EH (cell line): Measurements from ENCODE around the gene RALBP1.

Experiments used
- DNase-seq: peaks from one replicate; pipeline ENCODE4 v3.0.0-alpha.2; 2015; ENCODE audit warnings: low read depth

Gene RALBP1

GRCh38 chr18:9550429-9550828 lies 75.1 kb downstream of the RALBP1 start:
- no peak for DNase-seq

DNA sequence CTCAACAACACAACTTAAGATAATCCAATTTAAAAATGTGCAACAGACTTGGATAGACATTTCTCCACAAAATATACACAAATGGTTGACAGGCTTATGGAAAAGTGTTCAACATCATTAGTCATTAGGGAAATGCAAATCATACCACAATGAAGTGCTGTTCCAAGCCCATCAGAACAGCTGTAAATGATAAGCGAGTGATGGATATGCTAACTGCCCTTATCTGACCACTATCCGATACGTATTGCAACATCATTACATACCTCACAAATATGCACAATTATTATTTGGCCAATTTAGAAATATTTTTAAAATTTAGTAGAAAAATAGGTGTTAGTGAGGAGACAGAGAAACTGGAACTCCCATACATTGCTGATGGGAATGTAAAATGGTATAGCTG lies 76.9 kb downstream of the RALBP1 start:
- no peak for DNase-seq

DNA sequence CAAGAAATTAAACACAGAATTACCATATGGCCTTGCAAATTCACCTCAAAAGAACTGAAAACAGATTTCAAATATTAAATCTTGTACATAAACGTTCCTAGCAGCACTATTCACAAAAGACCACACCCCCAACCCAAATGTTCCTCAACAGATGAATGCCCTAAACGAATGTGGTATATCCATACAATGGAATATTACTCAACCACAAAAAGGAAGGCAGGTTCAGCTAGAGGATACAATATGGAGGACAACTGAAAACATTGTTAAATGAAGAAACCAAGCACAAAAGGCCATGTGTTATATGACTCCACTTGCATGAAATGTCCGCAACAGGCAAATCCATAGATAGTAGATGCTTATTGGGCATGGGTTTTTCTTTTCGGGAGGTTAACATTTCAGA lies 77.3 kb downstream of the RALBP1 start:
- no peak for DNase-seq

DNA sequence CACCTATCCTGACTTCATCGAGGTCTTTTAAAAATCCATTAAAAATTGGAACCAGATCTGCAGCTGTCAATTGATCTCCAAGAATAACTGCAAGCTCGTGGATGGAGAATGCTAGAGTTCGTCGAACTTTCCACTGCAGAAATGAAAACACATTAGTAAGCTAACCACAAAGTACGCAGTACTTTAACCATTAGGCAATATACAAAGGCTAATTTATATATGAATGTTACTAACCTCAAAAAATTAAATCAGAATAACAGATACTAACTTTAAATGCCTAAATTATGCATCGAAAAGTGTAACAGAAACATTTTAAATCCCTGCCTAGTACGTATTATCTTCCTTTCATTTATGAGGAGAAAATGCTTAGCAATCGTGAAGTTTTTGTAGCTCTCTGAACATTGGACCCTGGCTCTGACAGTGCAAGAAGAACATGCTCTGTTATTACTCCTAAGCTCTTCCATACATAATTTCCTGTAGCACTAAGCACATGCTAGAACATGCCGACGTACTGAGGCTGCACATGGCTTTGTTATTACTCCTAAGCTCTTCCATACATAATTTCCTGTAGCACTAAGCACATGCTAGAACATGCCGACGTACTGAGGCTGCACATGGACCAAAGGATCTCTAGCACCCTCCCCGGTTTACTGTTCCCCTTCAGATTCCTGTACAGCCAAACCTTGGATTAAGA lies 82.1 kb downstream of the RALBP1 start:
- DNase-seq = no peak

GRCh38 chr18:9558387-9559064 lies 83.2 kb downstream of the RALBP1 start:
- DNase-seq = no peak

DNA sequence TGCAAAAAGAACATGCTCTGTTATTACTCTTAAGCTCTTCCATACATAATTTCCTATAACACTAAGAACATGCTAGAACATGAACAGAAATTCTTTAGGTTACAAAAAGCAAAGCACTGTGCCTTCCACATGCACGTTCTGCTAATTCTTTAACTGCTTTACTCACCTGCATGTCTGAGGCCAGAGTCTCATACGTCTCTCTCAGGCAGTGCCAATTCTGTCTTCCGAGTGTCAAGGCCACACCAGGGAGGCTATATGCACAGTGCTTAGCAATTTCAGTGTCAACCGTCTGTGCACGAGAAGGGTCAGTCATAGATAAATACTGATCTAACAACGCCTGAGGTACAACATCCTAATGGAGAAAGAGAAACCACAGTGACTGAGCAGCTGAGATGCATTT lies 83.9 kb downstream of the RALBP1 start:
- DNase-seq = no peak

- DNase-seq = no peak
These were observed 86.4 kb downstream of the RALBP1 start for GRCh38 chr18:9561759-9562158.

- no peak for DNase-seq
These were observed 87.3 kb downstream of the RALBP1 start for GRCh38 chr18:9562584-9562983.

DNA sequence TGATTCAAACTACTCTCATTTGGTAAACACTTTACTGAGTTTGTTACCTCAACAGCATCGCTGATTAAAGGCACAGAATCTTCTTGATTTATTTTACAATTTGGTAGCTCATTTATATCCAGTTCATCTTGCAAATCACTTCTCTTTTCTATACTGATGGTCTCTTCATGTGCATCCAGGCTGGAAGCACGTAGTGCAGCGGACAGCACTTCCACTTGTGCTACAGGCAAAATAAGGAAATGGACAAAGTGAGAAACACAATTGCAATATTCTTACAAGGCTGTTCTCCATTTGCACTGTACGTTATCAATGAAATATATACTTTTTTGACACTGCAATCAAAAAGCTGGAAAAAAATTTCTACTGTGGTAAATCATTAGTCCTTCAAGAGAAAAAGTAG lies 88.0 kb downstream of the RALBP1 start:
- no peak for DNase-seq

DNA sequence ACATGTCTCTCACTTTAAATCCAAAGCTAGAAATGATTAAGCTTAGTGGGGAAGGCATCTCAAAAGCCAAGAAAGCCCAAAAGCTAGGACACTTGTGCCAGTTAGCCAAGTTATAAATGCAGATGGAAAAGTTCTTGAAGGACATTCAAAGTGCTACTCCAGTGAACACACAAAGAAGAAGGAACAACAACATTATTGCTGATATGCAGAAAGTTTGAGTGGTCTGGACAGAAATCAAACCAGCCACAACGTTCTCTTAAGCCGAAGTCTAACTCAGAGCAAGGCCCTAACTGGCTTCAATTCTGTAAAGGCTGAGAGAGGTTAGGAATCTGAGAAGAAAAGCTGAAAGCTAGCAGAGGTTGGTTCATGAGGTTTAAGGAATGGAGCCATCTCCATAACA lies 90.1 kb downstream of the RALBP1 start:
- DNase-seq = no peak

DNA sequence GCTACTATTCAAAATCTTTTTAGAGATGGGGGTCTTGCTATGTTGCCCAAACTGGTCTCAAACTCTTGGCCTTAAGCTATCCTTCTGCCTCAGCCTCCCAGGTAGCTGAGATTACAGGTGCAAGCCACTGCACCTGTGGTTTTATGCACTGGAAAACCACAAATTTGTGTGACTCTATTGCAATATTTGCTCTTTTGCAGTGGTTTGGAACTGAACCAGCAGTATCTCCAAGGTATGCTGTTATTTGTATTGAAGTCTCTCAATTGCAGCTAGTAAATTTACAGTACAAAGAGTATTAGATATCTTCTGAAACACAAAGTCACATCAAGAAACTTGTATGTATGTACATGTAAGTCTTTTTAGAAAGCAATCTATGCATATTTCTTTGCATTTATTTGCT lies 92.9 kb downstream of the RALBP1 start:
- no peak for DNase-seq

GRCh38 chr18:9569178-9569577 lies 93.9 kb downstream of the RALBP1 start:
- no peak for DNase-seq

- DNase-seq = no peak
These were observed 94.9 kb downstream of the RALBP1 start for GRCh38 chr18:9570255-9570654.

- DNase-seq = no peak
These were observed 96.2 kb downstream of the RALBP1 start for GRCh38 chr18:9571546-9571945.

DNA sequence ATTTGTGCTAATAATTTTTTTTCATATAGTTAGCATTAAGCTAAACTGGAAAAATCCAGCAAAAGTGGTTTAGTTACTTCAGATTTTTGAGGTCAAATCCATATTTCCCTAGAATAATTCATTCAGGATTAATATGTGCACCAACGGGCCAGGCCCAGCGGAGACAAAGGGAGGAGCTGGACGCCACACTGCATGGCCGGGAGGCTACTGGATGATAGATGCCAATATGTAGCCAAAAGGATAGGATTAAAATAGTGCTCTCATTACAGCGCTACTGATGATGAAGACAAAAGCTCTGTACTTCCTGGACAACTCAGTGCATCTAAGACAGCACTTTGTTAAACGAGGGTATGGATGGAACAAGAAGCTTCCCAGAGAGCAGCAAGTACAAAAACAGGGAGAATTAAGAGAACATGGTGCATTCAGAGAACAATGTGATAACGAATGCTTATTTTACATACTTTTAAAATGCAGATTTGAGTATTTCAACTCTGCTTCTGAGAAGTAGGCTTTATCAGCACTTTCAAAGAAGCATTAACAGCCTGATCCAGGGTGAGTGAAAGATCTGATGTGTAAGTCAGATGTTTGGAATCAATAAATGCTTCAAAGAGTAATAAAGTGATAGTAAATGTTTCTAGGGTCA lies 99.3 kb downstream of the RALBP1 start:
- DNase-seq = no peak

- peak; percentile 89 for DNase-seq
These were observed 100.2 kb downstream of the RALBP1 start for GRCh38 chr18:9575558-9575957.

- DNase-seq = peak; percentile 18
These were observed 102.0 kb downstream of the RALBP1 start for GRCh38 chr18:9577361-9577760.

DNA sequence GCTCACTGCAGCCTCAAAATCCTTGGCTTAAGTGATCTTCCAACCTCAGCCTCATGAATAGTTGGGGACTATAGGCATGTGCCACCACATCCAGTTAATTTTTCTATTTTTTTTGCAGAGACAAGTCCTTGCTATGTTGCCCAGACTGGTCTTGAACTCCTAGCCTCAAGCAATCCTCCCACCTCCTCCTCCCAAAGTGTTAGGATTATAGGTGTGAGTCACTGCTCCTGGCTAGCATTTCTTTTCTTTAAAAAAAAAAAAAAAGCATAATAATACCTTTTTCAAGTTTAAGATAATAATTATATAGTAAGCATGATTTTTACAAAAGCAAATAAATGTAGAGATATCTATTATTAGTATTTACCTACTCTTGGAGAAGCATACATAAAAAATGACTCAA lies 103.0 kb downstream of the RALBP1 start:
- peak; percentile 30 for DNase-seq

DNA sequence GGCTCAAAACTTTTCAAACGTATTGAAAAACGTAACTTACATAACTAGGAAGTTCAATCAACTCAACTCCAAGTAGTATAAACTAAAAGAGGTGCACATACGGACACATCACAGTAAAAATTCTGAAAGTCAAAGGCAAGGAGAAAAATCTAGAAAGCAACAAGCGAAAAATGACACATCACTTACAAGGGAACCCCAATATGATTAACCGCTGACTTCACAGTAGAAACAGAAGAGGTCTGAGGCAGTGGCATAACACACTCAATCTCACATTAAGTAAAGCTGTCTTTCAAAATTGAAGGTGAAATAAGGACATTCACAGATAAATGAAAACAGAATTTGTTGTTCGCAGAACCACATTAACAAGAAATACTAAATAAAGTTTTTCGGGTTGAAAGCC lies 106.4 kb downstream of the RALBP1 start:
- DNase-seq = no peak

DNA sequence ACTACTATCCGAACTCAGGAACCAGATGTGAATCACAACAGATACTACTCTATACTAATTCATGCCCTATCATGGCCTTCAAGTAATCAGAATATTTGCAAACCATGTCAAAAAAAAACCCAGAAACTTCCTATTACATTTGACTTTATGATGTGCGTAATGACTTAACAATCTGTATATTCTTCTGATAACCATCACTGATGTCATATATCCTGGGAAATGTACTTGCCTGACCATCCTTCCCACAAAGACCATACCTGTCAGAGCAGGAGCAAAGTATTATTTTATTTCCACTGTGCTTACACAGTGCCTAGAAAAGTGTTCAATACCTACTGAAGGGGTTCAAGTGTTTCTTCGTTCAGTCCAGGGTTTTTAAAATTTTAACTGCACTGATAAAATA lies 111.5 kb downstream of the RALBP1 start:
- DNase-seq = no peak
